HCT116 (cell line): Measurements from ENCODE around the gene GARIN5B. TPM values are rescaled to one million over a fixed set of nuclear protein-coding genes. Genes with fewer than 3 reads are reported as not detected.

Experiments used
- ATAC-seq: fragments of 200-7000 bp; cut with Tn5 transposase; 2 replicates; pipeline ENCODE4 v1.9.1; 2020; ENCODE audit warnings: mild to moderate bottlenecking, moderate library complexity
- BruUV-seq: library from RNA; stranded (reverse); fragments of 400-500 nt; replicated peaks from 2 replicates; lab custom pipeline; 2021; lab: Mats Ljungman, UMichigan
- CTCF ChIA-PET: fragments of 300-600 bp; sonication (Branson Sonifier 250); formaldehyde crosslinking; loops from one replicate; lab custom pipeline; 2021; ENCODE audit warnings: antibody characterized with exemption; lab: Charles Lee
- POLR2A ChIA-PET: fragments of 300-600, 350-600 bp; sonication (Branson Sonifier 250); formaldehyde crosslinking; loops from one replicate; lab custom pipeline; 2021; ENCODE audit warnings: antibody characterized with exemption; lab: Charles Lee
- RAD21 ChIA-PET, 2 experiments: fragments of 300-600 bp; sonication (Branson Sonifier 250); formaldehyde crosslinking; loops; one replicate each; lab custom pipeline; 2023; ENCODE audit warnings: low total read pairs in 2 of 2; ENCODE audit not compliant: uncharacterized antibody in 2 of 2, unreplicated experiment in 2 of 2, low non-redundant PET in 1 of 2; lab: Charles Lee
- DNase-seq: peaks from one replicate; pipeline ENCODE4 v3.0.0-alpha.2; 2010; ENCODE audit warnings: low read depth, low spot score
- H2AFZ ChIP-seq: fragments of 200-600 bp; shearing (Covaris generic), sonication (generic); 2 replicates; pipeline ENCODE4 v1.6.1; 2017; ENCODE audit warnings: low read depth, mixed run types, mixed read lengths, antibody characterized with exemption, low read length; ENCODE audit not compliant: poor library complexity, severe bottlenecking
- H3K27ac ChIP-seq: 2 replicates; pipeline ENCODE4 v1.5.1; 2012; ENCODE audit warnings: low read depth, low read length
- H3K27me3 ChIP-seq: fragments of 200-600 bp; sonication (generic); 2 replicates; pipeline ENCODE4 v1.6.1; 2016; ENCODE audit warnings: mixed run types, low read length, mixed read lengths; ENCODE audit not compliant: insufficient read depth
- H3K36me3 ChIP-seq, 2 experiments: fragments of 200-500 bp in 1 of 2; fragments of 200-600 bp in 1 of 2; sonication (Bioruptor generic) in 1 of 2; sonication (generic) in 1 of 2; 2 replicates each; pipeline versions ENCODE4 v1.5.1 to v1.6.1; 2014 to 2016; ENCODE audit warnings: low read length in 2 of 2, inconsistent platforms in 1 of 2, mixed read lengths in 1 of 2, mixed run types in 1 of 2; ENCODE audit not compliant: insufficient read depth in 2 of 2, control insufficient read depth in 1 of 2
- H3K4me1 ChIP-seq, 2 experiments: fragments of 200-600 bp in 1 of 2; sonication (generic) in 1 of 2; 2 replicates each; pipeline versions ENCODE4 v1.5.1 to v1.6.1; 2012 to 2017; ENCODE audit warnings: low read length in 2 of 2, inconsistent platforms in 1 of 2, mild to moderate bottlenecking in 1 of 2, mixed read lengths in 1 of 2, mixed run types in 1 of 2, moderate library complexity in 1 of 2; ENCODE audit not compliant: insufficient read depth in 2 of 2, control insufficient read depth in 1 of 2
- H3K4me2 ChIP-seq: fragments of 200-600 bp; sonication (generic); 2 replicates; pipeline ENCODE4 v1.6.1; 2017; ENCODE audit warnings: mixed run types, low read length, mixed read lengths
- H3K4me3 ChIP-seq, 2 experiments: fragments of 200-600 bp in 1 of 2; sonication (generic) in 1 of 2; replicated peaks in 1 of 2; 2 replicates each; pipeline ENCODE4 v1.5.1; 2011 to 2016; ENCODE audit warnings: low read length in 2 of 2, control low read depth in 1 of 2, low read depth in 1 of 2, mild to moderate bottlenecking in 1 of 2, mixed read lengths in 1 of 2, mixed run types in 1 of 2
- H3K79me2 ChIP-seq: fragments of 200-600 bp; sonication (generic); 2 replicates; pipeline ENCODE4 v1.6.1; 2017; ENCODE audit warnings: mild to moderate bottlenecking, mixed run types, low read length, moderate library complexity, mixed read lengths; ENCODE audit not compliant: insufficient read depth
- H3K9ac ChIP-seq: fragments of 200-600 bp; sonication (generic); 2 replicates; pipeline ENCODE4 v1.6.1; 2016; ENCODE audit warnings: low read length, mixed read lengths
- H3K9me2 ChIP-seq: fragments of 200-600 bp; sonication (generic), shearing (Covaris generic); 2 replicates; pipeline ENCODE4 v1.6.1; 2017; ENCODE audit warnings: mixed run types, mild to moderate bottlenecking, moderate library complexity; ENCODE audit not compliant: insufficient read depth
- H3K9me3 ChIP-seq, 2 experiments: fragments of 200-500 bp in 1 of 2; fragments of 200-600 bp in 1 of 2; sonication (Bioruptor generic) in 1 of 2; sonication (generic) in 1 of 2; 2 replicates each; pipeline ENCODE4 v1.6.1; 2014 to 2017; ENCODE audit warnings: low read length in 2 of 2, mixed read lengths in 2 of 2, inconsistent platforms in 1 of 2, low read depth in 1 of 2, mild to moderate bottlenecking in 1 of 2, mixed run types in 1 of 2, moderate library complexity in 1 of 2; ENCODE audit not compliant: control insufficient read depth in 1 of 2, insufficient read depth in 1 of 2
- H4K20me1 ChIP-seq: fragments of 200-600 bp; sonication (generic), shearing (Covaris generic); 2 replicates; pipeline ENCODE4 v1.6.1; 2017; ENCODE audit warnings: mixed run types, mild to moderate bottlenecking, moderate library complexity; ENCODE audit not compliant: insufficient read depth
- CBX3 ChIP-seq: IDR thresholded peaks from 2 replicates; pipeline ENCODE4 v1.6.1; 2012; ENCODE audit warnings: low read depth
- CEBPB ChIP-seq: IDR thresholded peaks from 2 replicates; pipeline ENCODE4 v1.6.1; 2012; ENCODE audit warnings: low read depth
- EGR1 ChIP-seq: IDR thresholded peaks from 2 replicates; pipeline ENCODE4 v1.6.1; 2012; ENCODE audit warnings: low read depth
- ELF1 ChIP-seq: IDR thresholded peaks from 2 replicates; pipeline ENCODE4 v1.6.1; 2012; ENCODE audit warnings: low read depth, borderline replicate concordance
- EZH2 ChIP-seq: fragments of 200-600 bp; sonication (generic); IDR thresholded peaks from 2 replicates; pipeline ENCODE4 v1.6.1; 2017; ENCODE audit warnings: antibody characterized with exemption, mixed run types
- EZH2phosphoT487 ChIP-seq: fragments of 200-600 bp; IDR thresholded peaks from 2 replicates; pipeline ENCODE4 v1.6.1; 2018; ENCODE audit warnings: antibody characterized with exemption, borderline replicate concordance
- FOSL1 ChIP-seq: IDR thresholded peaks from 2 replicates; pipeline ENCODE4 v1.6.1; 2012; ENCODE audit warnings: low read depth
- JUND ChIP-seq: IDR thresholded peaks from 2 replicates; pipeline ENCODE4 v1.6.1; 2012
- POLR2A ChIP-seq: IDR thresholded peaks from 2 replicates; pipeline ENCODE4 v1.7.0; 2011; ENCODE audit warnings: borderline replicate concordance; ENCODE audit not compliant: insufficient read depth, insufficient read length; ENCODE audit errors: extremely low read depth
- POLR2AphosphoS5 ChIP-seq: IDR thresholded peaks from 2 replicates; pipeline ENCODE4 v1.6.1; 2011; ENCODE audit warnings: mild to moderate bottlenecking, low read depth, low read length, moderate library complexity
- RAD21 ChIP-seq: IDR thresholded peaks from 2 replicates; pipeline ENCODE4 v1.6.1; 2012; ENCODE audit warnings: low read depth, mild to moderate bottlenecking
- REST ChIP-seq: IDR thresholded peaks from 2 replicates; pipeline ENCODE4 v1.6.1; 2012; ENCODE audit warnings: low read depth
- SIN3A ChIP-seq: IDR thresholded peaks from 2 replicates; pipeline ENCODE4 v1.6.1; 2012; ENCODE audit warnings: low read depth
- SP1 ChIP-seq: IDR thresholded peaks from 2 replicates; pipeline ENCODE4 v1.6.1; 2012; ENCODE audit warnings: low read depth
- SRF ChIP-seq: IDR thresholded peaks from 2 replicates; pipeline ENCODE4 v1.6.1; 2012; ENCODE audit warnings: low read depth
- TCF7L2 ChIP-seq: IDR thresholded peaks from 2 replicates; pipeline ENCODE4 v1.7.0; 2011; ENCODE audit warnings: borderline replicate concordance, inconsistent platforms; ENCODE audit not compliant: insufficient read depth, insufficient read length; ENCODE audit errors: extremely low read depth
- YY1 ChIP-seq: IDR thresholded peaks from 2 replicates; pipeline ENCODE4 v1.6.1; 2011; ENCODE audit warnings: low read length, low read depth, moderate library complexity, mild to moderate bottlenecking; ENCODE audit not compliant: insufficient replicate concordance; ENCODE audit errors: extremely low read depth
- ZFX ChIP-seq: fragments of 450-650 bp; IDR thresholded peaks from 2 replicates; pipeline ENCODE4 v1.6.1; 2017
- intact Hi-C: fragments of 100-400 bp; cut with micrococcal nuclease; formaldehyde crosslinking; loops from 2 replicates; pipeline ENCODE4 v1.10.0; 2022
- total RNA-seq: library from RNA; stranded (reverse); gene quantifications from one replicate; pipeline ENCODE4 v1.2.1, GENCODE V29; 2021; ENCODE audit not compliant: unreplicated experiment
- TF ChIP-seq, protein P1 (sequence below): IDR thresholded peaks from 2 replicates; pipeline ENCODE4 v1.6.1; 2012
- TF ChIP-seq, protein P2 (sequence below): IDR thresholded peaks from 2 replicates; pipeline ENCODE4 v1.6.1; 2011; ENCODE audit warnings: mild to moderate bottlenecking, low read length, moderate library complexity; ENCODE audit not compliant: insufficient replicate concordance; ENCODE audit errors: extremely low read depth

GARIN5B gene
- total RNA-seq, 1 experiment from 2014 or later = not detected

DNA sequence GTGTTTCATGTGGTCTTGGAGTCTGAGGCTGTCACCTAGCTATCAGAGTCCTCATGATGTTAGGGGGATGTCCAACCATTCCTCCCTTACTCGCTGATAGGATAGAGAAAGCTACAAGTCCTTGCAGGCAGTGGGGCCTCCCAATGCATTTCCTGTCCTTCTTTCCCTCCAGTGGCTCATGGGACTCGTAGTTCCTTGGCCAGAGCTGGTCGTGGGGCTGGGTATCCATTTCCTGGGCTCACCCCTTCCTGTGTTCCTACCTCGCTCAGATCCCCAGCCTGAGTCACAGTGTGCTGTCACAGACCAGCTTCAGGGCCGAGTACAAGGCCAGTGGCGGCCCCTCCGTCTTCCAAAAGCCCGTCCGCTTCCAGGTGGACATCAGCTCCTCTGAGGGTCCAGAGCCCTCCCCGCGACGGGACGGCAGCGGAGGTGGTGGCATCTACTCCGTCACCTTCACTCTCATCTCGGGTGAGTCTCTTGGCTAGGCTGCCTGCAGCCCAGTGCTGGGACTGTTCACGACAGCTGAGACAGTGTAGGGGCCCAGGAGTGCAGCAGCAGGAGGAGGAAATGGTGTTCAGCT, 57.0 kb downstream of the GARIN5B start:
- Histone ChIP-seq H3K36me3 (peaks cover 13 to 19% of the 10 kb centered on the region in 2 experiments; a peak in 3 of 4 replicates), H3K27ac (no peak overlapping the region), H3K79me2 (no peaks in the 10 kb centered on the region), H3K4me2 (no peak overlapping the region), H4K20me1 (no peaks in the 10 kb centered on the region), H2AFZ (no peak overlapping the region), H3K9ac (no peak overlapping the region), H3K4me1 (peaks cover 0 to 7% of the 10 kb centered on the region in 2 experiments; a peak in 1 of 4 replicates), H3K4me3 (no peak overlapping the region), H3K9me2 (no peaks in the 10 kb centered on the region), H3K9me3 (no peaks in the 10 kb centered on the region), H3K27me3 (no peaks in the 10 kb centered on the region)
- ChIA-PET CTCF (no interaction called here), POLR2A (no interaction called here), RAD21 (no interaction called here)
- no peak for TF ChIP-seq CEBPB
- TF ChIP-seq EZH2phosphoT487 = no peak
- no peak for TF ChIP-seq SIN3A
- TF ChIP-seq POLR2AphosphoS5 = no peak
- no peak for TF ChIP-seq FOSL1
- TF ChIP-seq, protein P1, sequence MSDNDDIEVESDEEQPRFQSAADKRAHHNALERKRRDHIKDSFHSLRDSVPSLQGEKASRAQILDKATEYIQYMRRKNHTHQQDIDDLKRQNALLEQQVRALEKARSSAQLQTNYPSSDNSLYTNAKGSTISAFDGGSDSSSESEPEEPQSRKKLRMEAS = no peak
- TF ChIP-seq EGR1 = no peak
- TF ChIP-seq TCF7L2 = no peak
- no peak for TF ChIP-seq EZH2
- no peak for TF ChIP-seq YY1
- no peak for TF ChIP-seq POLR2A
- TF ChIP-seq REST = no peak
- TF ChIP-seq RAD21 = no peak
- no peak for TF ChIP-seq SP1
- TF ChIP-seq ELF1 = no peak
- no peak for TF ChIP-seq JUND
- TF ChIP-seq SRF = no peak
- no peak for TF ChIP-seq CBX3
- TF ChIP-seq, protein P2, sequence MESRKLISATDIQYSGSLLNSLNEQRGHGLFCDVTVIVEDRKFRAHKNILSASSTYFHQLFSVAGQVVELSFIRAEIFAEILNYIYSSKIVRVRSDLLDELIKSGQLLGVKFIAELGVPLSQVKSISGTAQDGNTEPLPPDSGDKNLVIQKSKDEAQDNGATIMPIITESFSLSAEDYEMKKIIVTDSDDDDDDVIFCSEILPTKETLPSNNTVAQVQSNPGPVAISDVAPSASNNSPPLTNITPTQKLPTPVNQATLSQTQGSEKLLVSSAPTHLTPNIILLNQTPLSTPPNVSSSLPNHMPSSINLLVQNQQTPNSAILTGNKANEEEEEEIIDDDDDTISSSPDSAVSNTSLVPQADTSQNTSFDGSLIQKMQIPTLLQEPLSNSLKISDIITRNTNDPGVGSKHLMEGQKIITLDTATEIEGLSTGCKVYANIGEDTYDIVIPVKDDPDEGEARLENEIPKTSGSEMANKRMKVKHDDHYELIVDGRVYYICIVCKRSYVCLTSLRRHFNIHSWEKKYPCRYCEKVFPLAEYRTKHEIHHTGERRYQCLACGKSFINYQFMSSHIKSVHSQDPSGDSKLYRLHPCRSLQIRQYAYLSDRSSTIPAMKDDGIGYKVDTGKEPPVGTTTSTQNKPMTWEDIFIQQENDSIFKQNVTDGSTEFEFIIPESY = no peak
- no peak for TF ChIP-seq ZFX
- no peak for DNase-seq
- intact Hi-C loops = no loop called here
- no peak for ATAC-seq
- no TSS peak for BruUV-seq
